D721Med (cell line): ENCODE data around the gene ERGIC1.

Experiments used
- DNase-seq: peaks from one replicate; pipeline ENCODE4 v3.0.0; 2011; ENCODE audit warnings: low spot score; ENCODE audit not compliant: insufficient read length
- FAIRE-seq: peaks from 2 replicates; lab custom pipeline; 2011; peaks lifted over from hg19 to GRCh38; lab: Jason Lieb, UNC
- TF ChIP-seq, protein P1 (sequence below): IDR thresholded peaks from 2 replicates; pipeline ENCODE4 v1.5.1; 2012; ENCODE audit warnings: mild to moderate bottlenecking, control low read depth; ENCODE audit not compliant: insufficient read depth; ENCODE audit errors: missing control alignments

Gene ERGIC1

DNA sequence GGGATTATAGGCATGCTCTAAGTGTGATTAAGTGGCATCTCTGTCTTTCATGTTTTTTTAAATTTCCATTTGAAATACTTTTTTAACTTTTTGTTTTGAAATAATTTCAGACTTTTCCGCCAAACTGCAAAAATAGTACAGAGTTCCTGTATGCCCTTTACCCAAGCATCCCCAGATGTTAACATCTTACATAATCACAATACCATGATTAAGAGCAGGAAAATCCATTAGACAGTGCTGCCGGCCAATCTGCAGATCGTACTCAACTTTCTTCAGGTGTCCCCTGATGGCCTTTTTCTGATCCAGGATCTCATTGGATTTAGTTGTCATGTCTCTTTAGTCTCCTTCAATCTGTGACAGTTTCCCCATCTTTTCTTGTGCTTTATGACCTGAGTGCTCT, 49.0 kb downstream of the ERGIC1 start:
- TF ChIP-seq, protein P1, sequence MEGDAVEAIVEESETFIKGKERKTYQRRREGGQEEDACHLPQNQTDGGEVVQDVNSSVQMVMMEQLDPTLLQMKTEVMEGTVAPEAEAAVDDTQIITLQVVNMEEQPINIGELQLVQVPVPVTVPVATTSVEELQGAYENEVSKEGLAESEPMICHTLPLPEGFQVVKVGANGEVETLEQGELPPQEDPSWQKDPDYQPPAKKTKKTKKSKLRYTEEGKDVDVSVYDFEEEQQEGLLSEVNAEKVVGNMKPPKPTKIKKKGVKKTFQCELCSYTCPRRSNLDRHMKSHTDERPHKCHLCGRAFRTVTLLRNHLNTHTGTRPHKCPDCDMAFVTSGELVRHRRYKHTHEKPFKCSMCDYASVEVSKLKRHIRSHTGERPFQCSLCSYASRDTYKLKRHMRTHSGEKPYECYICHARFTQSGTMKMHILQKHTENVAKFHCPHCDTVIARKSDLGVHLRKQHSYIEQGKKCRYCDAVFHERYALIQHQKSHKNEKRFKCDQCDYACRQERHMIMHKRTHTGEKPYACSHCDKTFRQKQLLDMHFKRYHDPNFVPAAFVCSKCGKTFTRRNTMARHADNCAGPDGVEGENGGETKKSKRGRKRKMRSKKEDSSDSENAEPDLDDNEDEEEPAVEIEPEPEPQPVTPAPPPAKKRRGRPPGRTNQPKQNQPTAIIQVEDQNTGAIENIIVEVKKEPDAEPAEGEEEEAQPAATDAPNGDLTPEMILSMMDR: no peak
- no peak for FAIRE-seq
- no peak for DNase-seq

DNA sequence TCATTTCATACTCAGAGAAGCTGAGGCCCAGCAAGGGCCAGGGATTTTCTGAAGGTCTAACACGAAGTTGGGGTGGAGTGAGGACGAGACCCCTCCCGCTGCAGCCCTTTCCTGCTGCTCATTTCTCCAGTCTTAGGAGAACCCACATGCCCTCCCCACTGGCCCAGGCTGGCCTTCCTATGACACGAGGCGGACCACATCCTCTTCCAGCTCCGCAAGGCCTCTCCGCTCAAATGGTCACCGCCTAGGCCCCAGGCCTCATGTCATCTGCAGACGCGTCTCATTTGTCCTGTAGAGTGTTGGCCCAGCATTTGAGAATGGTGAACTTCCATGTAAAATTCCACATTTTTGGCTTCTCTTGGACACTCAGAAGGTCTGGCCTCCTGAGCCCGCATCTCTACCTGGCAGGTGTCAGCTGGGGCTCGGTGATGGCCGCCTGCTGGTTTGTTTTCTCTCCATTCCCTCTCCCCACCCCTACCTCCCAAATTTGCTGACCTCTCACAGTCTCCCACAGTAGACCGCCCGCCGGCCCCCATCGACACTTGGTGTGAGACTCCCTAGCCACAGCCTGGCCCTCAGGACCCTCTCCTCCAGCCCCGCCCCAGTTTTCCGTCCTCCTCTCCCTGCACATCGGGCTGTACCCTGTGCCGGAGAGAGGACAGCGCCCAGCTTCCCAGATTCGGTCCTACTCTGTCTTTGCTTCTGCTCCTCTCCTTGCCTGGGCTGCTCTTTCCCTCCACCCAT, 51.7 kb downstream of the ERGIC1 start:
- no peak for FAIRE-seq
- TF ChIP-seq, protein P1: no peak
- DNase-seq: no peak

DNA sequence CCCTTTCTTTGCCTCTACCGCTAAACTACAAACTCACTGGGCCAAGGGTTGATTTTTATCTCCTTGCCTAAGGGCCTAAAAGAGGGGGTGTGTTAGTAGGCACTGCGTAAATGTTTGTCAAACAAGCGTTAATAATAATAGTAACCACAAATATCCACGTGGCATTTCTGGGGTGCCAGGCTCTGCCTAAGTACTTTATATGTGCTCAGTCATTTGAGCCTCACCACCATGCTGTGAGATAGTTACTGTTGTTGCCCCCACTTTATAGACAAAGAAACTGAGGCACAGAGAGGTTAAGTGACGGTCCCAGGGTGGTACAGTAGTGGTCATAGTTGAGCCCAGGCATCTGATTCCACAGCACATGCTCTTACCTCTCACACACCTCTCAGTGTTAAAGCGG, 52.4 kb downstream of the ERGIC1 start:
- FAIRE-seq (no peak), DNase-seq (no peak)
- TF ChIP-seq, protein P1: no peak

DNA sequence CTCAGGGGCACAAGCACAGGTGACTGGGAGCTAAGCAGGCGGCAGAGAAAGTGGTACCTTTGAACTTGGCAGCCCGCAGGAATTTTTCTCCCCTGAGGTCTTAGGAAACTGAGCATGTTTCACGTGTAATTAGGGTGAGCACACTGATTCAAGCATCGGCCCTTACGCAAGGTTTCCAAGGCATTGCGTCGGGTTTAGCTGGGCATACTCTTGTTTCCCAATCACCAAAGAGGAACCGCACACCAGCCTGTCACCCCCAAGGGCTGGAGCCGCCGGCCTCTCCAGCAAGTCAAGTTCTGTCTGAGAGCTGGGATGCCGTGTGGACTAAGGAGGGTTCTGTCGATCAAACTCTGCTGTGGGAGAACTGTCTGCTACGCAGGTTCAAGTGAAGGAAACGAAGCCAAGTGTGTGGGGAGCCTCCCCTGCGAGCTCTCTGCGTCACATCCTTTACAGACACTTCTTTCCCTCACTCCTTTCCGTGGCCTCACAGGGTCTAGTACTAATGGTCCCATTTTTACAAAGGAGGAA, 53.0 kb downstream of the ERGIC1 start:
- DNase-seq: no peak
- TF ChIP-seq, protein P1: no peak
- FAIRE-seq: no peak

DNA sequence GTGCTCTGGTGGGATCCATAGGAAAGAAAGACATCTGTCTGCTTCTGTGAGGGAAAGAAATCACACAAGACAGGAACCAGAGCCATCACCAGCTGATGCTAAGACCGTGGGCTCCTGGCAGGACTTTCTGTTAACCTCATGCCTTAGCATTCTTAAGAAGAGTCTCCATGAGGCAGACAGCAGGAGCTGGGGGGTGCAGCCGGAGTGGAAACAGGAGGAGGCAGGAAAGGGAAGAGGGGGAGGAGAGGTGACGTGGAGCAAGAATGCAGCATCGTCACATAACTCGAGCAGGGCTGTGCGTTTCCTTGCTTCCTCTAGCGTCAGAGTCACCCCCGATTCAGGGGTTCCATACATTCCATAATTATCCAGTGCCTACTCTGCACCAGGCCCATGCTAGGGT, 53.6 kb downstream of the ERGIC1 start:
- FAIRE-seq: no peak
- TF ChIP-seq, protein P1: no peak
- no peak for DNase-seq

DNA sequence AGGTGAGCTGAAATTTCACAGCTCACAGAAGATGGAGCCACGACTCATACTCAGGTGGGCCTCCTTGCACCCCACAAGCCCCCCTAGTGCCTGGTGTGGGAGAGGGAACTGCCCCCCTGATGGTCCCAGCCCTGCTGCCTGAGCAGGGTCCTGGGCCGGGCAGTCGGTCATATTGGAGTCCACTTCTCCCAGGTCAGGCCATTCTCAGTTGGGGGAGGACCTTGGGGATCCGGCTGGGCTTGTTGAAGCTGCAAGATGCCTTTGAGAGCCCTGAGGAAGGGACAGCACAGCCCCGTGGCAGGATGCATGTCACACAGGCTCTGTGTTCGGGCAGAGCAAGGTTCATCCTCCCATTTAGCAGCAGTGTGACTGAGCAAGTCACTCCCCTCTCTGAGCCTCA, 56.6 kb downstream of the ERGIC1 start:
- no peak for DNase-seq
- TF ChIP-seq, protein P1: no peak
- no peak for FAIRE-seq
